GM21528 (cell line): ENCODE results near the gene MED13L.

Experiments used
- ATAC-seq: cut with Tn5 transposase; IDR thresholded peaks from one replicate; pipeline ENCODE4 v1.9.1; 2021; ENCODE audit warnings: mild to moderate bottlenecking, moderate library complexity; ENCODE audit not compliant: unreplicated experiment, low FRiP score

Gene MED13L

GRCh38 chr12:116216022-116216756 is 61.3 kb downstream of the MED13L start:
- ATAC-seq, result no peak

GRCh38 chr12:116215023-116215422 is 62.5 kb downstream of the MED13L start:
- ATAC-seq, result no peak

- no peak for ATAC-seq
Measured at GRCh38 chr12:116213885-116214527, 63.5 kb downstream of the MED13L start.

GRCh38 chr12:116213014-116213413 is 64.5 kb downstream of the MED13L start:
- no peak for ATAC-seq

GRCh38 chr12:116210762-116211161 is 66.7 kb downstream of the MED13L start:
- ATAC-seq, result no peak

- ATAC-seq, result no peak
Measured at GRCh38 chr12:116210131-116210530, 67.4 kb downstream of the MED13L start.

GRCh38 chr12:116209503-116209902 is 68.0 kb downstream of the MED13L start:
- no peak for ATAC-seq

GRCh38 chr12:116207274-116207673 is 70.2 kb downstream of the MED13L start:
- ATAC-seq, result no peak

- ATAC-seq, result no peak
Measured at GRCh38 chr12:116206828-116207227, 70.7 kb downstream of the MED13L start.

GRCh38 chr12:116204785-116205184 is 72.7 kb downstream of the MED13L start:
- ATAC-seq, result no peak

GRCh38 chr12:116204169-116204568 is 73.3 kb downstream of the MED13L start:
- no peak for ATAC-seq

- no peak for ATAC-seq
Measured at GRCh38 chr12:116202940-116203339, 74.6 kb downstream of the MED13L start.

GRCh38 chr12:116202433-116202832 is 75.1 kb downstream of the MED13L start:
- no peak for ATAC-seq

GRCh38 chr12:116201908-116202307 is 75.6 kb downstream of the MED13L start:
- ATAC-seq, result no peak

GRCh38 chr12:116201359-116201758 is 76.1 kb downstream of the MED13L start:
- ATAC-seq, result no peak

GRCh38 chr12:116200812-116201211 is 76.7 kb downstream of the MED13L start:
- ATAC-seq, result no peak

GRCh38 chr12:116199160-116199706 is 78.3 kb downstream of the MED13L start:
- ATAC-seq, result no peak

- no peak for ATAC-seq
Measured at GRCh38 chr12:116196752-116197718, 80.5 kb downstream of the MED13L start.

GRCh38 chr12:116196226-116196625 is 81.3 kb downstream of the MED13L start:
- no peak for ATAC-seq

- ATAC-seq, result peak; percentile 91
Measured at GRCh38 chr12:116194935-116195431, 82.5 kb downstream of the MED13L start.

- ATAC-seq, result no peak
Measured at GRCh38 chr12:116189692-116190091, 87.8 kb downstream of the MED13L start.
